NCI-H1092 treated with DMSO at 0.1 percent for 48 hours (cell line): ENCODE results near the gene GNA15.
"Not testable (repeated sequence)": the region's sequence is repeated elsewhere in the genome, so short reads cannot be mapped to it uniquely, and the experiment has no call there.

Source experiments
- DNase-seq: peaks from one replicate; lab custom pipeline; 2025; lab: John Stamatoyannopoulos, UW

The GNA15 gene

DNA sequence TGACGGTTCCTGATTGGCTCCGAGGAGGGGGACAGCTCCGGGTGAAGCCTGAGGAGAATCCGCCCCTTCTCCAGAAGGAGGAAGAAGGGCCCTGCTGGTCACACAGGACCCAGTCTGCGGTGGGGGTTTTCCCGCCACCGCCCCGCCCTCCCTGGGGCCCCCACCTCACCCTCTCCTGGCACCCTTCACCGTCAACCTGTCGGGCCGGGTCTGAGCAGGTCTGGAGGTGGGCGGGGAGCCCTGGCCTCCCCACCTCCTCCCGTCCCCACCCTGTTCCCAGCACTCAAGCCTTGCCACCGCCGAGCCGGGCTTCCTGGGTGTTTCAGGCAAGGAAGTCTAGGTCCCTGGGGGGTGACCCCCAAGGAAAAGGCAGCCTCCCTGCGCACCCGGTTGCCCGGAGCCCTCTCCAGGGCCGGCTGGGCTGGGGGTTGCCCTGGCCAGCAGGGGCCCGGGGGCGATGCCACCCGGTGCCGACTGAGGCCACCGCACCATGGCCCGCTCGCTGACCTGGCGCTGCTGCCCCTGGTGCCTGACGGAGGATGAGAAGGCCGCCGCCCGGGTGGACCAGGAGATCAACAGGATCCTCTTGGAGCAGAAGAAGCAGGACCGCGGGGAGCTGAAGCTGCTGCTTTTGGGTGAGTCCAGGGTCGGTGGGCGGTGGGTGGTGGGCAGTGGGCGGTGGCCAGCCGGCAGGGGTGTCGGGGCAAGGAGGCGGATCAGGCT is at the start of gene GNA15:
TSS of gene GNA15 (plus strand) at position 73 of the 723 bp plus-strand sequence. CDS start at position 491, 418 bp downstream.
- DNase-seq, result no peak

DNA sequence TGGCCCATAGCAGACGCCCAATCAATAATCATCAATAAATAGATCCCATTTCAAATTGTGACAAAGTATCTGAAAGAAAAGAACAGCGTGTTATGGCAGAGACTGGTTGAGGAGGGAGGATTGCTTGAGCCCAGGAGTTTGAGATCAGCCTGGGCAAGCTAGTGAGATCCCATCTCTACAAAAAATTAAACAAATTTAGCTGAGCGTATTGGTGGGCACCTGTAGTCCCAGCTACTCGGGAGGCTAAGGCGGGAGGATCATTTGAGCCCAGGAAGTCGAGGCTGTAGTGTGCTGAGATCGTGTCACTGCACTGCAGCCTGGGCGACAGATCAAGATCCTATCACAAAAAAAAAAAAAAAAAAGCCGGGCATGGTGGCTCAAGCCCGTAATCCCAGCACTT is 48.1 kb upstream of the GNA15 start:
- DNase-seq, result no peak

DNA sequence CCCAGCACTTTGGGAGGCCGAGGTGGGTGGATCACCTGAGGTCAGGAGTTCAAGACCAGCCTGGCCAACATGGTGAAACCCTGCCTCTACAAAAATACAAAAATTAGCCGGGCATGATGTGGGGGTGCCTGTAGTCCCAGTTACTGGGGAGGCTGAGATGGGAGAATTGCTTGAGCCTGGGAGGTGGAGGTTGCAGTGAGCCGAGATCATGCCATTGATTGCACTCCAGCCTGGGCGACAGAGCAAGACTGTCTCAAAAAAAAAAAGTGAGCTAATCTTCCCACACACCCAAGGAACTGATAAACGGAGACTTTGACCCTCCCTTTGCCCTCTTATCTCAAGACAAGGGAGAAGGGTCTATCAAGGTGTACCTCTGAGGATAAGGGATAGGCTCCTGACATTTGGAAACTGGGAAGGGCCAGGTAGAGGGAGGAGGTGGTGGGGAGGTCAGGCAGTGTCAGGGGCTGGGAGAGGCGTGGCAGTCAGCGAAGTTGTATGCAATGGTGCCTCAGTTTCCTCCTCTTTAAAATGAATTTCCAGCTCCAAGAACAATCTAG is 46.5 kb upstream of the GNA15 start:
- DNase-seq, result not testable (repeated sequence)

GRCh38 chr19:3094601-3095440 is 41.0 kb upstream of the GNA15 start:
- DNase-seq, result no peak

- no peak for DNase-seq
Observed at GRCh38 chr19:3095441-3096191, 40.2 kb upstream of the GNA15 start.

GRCh38 chr19:3096267-3096901 is 39.4 kb upstream of the GNA15 start:
- DNase-seq, result no peak

- no peak for DNase-seq
Observed at GRCh38 chr19:3096902-3097326, 38.9 kb upstream of the GNA15 start.

- no peak for DNase-seq
Observed at GRCh38 chr19:3097442-3097871, 38.4 kb upstream of the GNA15 start.

GRCh38 chr19:3098141-3098514 is 37.7 kb upstream of the GNA15 start:
- no peak for DNase-seq

GRCh38 chr19:3098515-3099346 is 37.1 kb upstream of the GNA15 start:
- no peak for DNase-seq

DNA sequence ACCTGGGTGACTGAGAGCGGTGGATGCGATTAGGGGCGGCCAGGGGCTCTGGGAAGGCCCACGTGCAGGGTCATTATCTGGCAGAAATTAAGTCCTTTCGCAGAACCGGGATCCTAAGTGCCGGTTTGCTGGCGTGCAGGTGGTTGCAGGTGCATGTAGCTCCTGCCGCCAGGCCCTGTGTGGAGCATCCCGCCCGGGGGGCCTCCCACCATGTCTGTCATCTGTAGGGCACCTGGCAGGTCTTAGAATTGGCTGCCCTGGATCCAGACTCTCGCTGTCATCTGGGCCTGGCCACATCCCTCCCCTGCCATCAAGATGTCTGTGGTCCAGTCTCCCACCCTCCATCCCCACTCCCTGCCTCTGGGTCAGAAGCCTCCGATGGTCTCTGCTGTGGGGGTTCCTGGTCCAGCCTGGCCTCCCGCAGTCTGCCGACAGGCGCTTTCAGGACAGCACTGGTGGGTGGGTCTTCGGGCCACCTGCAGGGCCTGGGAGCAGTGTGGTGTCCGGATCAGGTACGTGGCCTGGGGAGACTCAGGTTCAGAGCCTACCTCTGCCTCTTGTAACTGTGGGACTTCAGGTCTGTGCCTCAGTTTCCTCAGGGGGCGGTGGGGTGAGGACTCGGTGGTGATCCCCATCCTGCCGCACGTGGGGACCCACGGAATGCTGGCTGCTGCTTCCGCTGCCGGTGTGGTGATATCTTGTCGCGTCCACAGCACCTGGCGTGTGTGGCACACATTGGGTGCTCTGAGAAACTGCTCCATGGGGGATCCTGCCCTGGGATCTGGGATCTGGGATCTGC is 36.3 kb upstream of the GNA15 start:
- DNase-seq, result no peak

DNA sequence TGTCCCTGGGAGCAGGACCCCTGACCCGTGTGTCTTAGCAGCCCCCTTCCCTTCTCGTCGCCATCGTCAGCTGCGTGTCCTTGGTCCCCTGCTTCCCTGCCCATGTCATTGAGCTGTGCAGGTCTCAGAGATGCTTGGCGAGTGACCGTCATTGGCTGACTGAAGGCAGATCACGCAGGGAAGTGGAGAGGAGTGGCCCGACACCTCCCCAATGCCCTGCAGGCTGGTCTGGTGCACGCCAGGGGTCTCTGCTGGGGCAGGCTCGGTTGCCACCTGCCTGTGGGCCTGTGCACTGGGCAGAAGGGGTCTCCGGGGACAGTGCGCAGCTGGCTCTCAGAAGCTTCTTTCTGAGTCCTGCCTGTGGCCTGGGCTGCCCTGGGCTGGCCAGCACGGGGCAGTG is 35.5 kb upstream of the GNA15 start:
- DNase-seq, result no peak

DNA sequence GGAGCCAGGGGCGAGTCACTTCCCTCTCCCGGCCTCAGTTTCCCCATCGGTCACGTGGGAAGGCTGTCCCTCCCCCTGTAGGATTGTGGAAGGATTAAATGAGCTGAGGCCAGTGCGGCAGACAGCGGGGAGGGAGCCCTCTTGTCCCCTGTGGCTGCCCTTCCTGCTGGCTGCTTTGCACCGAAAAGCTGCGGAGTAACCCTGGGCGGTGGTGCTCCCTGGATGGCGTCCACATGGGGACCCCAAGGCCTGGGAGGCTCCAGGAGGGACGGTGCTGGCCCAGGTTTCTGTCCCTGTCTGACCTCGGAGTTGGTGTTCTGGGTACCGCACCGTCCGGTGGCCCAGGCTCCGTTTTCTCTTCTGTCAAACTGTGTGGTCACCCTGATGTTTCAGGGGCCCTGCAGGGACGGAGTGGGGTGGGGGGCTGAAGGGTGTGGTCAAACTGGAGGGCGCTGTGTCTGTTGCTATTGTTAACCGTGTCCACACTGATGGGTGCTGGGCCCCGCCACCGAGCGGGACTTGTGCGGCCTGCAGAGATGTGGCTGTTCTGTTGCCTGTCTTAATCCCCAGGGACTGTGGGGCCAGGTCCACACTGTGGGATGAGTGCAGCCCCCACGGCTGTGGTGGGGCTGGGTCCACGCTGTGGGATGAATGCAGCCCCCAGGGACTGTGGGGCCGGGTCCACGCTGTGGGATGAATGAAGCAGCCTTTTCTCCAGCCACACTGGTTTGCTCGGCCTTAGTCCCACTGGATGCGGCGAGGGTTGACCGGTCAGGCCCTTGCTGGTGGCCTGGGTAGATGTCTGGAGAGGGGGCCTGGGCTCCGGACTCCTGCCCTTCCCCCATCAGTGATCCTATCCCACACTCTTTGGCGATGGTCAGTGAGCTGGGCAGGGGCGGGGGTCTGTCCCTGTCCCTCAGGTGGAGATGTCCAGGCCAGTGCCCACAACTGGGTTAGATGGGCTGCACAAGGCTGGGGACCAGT is 34.8 kb upstream of the GNA15 start:
- DNase-seq, result no peak

- DNase-seq, result no peak
Observed at GRCh38 chr19:3102239-3103140, 33.3 kb upstream of the GNA15 start.

- DNase-seq, result no peak
Observed at GRCh38 chr19:3104708-3104983, 31.2 kb upstream of the GNA15 start.

DNA sequence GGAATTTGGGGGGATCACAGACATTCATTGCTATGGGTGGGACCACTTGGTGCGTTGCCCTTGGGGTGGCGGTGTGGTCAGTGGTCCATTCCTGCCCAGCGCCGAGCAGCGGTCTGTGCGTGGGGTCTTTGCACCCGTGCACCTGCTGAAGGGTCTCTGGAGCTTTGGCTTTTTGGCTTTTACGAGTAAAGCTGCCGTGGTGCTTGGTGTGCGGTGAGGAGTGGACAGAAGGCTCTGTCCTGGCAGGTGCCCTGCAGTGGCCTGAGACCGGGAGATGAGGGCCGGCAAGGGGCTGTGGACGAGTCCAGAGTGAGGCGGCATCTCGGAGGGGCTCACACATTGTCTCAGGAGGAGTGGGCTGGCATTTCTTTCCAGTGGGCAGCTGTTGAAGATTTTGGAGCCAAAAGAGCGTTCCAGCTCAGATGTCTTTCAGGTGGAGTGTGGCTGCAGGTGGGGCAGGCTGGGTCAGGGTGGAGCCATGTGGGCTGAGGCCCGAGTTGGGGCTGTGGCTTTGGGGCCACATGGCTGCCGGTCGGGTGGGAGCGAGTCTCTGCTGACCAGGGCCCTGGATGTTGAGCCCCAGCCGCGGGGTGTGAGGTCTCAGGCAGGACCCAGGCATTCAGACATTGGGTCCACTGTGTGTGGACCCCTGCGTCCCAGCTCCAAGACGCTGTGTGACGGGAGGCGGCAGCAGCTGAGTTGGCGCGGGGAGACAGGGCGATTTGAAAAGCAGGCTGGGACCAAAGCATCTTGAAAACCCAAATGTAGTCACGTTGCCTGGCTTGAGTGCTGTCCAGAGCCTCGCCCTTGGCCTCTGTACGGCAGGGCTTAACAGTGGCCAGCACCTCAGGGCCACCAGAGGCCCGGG is 30.0 kb upstream of the GNA15 start:
- no peak for DNase-seq
